ENCODE data around the gene PIH1D1. TPM values are rescaled to one million over a fixed set of nuclear protein-coding genes. Genes with fewer than 3 reads are reported as not detected.

Gene PIH1D1
- total RNA-seq, 2 donors from 2014 or later = 55.8 to 61.5 TPM

DNA sequence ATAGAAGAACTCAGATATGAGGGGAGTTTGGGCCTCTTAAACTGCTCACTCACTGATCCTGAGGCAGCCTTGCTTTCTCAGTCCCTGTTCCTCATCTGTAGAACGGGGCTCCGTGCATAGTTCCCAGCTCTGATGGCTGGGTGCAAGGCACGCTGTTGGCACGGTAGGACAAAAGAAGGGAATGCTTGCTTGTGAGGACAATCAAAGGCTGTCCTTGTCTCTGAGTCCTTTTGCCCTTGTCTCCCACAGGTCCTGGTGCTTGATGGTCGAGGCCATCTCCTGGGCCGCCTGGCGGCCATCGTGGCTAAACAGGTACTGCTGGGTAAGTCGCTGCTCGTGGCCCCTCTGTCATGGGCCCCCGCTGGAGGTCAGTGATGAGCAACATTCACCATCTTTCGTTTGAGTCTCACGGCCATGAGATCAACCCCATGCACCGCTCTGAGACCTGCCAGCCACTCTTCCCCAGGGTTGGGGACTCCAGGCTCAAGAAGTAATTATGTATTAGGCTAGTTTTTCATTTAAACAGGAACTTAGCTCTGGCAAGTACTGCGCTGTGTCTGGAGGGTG, 38.1 kb upstream of the PIH1D1 start:
- peak overlapping the region; percentile 11 to 96 for H3K27ac ChIP-seq
- H3K36me3 ChIP-seq = peaks cover 48% of the 10 kb centered on the region
- H3K27me3 ChIP-seq = no peaks in the 10 kb centered on the region
- no peak for DNase-seq (ENCODE audit: low spot score)
- H3K4me1 ChIP-seq = peaks cover 0 to 28% of the 10 kb centered on the region in 2 donors
- H3K4me3 ChIP-seq = peak overlapping the region; percentile 83 to 98
- H3K9me3 ChIP-seq = no peaks in the 10 kb centered on the region
- TF ChIP-seq, protein P1, sequence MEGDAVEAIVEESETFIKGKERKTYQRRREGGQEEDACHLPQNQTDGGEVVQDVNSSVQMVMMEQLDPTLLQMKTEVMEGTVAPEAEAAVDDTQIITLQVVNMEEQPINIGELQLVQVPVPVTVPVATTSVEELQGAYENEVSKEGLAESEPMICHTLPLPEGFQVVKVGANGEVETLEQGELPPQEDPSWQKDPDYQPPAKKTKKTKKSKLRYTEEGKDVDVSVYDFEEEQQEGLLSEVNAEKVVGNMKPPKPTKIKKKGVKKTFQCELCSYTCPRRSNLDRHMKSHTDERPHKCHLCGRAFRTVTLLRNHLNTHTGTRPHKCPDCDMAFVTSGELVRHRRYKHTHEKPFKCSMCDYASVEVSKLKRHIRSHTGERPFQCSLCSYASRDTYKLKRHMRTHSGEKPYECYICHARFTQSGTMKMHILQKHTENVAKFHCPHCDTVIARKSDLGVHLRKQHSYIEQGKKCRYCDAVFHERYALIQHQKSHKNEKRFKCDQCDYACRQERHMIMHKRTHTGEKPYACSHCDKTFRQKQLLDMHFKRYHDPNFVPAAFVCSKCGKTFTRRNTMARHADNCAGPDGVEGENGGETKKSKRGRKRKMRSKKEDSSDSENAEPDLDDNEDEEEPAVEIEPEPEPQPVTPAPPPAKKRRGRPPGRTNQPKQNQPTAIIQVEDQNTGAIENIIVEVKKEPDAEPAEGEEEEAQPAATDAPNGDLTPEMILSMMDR (IDR thresholded peaks at IDR 0.05) = no peak

DNA sequence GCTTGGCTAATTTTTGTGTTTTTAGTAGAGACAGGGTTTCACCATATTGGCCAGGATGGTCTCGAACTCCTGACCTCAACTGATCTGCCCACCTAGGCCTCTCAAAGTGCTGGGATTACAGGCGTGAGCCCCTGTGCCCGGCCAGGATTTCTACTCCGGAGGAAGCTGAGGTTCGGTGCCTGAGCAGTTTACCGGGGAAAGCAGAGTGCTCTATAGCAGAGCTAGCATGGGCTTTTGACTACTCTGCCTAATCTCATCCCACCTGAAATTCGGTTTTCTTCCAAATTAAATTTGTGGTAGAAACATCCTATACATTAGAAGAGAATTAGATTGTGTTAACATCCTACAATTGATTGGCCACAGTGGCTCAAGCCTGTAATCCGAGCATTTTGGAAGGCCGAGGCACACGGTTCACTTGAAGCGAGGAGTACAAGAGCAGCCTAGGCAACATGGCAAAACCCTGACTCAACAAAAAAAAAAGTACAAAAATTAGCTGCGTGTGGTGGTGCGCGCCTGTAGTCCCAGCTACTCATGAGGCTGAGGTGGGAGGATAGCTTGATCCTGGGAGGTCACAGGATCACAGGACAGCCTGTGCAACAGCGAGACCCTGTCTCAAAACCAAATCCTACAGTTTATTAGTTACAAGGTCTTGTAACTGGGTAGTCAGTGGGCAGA, 37.4 kb upstream of the PIH1D1 start:
- Histone ChIP-seq H3K27me3 (no peaks in the 10 kb centered on the region), H3K4me3 (peak overlapping the region; percentile 83 to 98), H3K4me1 (peaks cover 0 to 28% of the 10 kb centered on the region in 2 donors), H3K36me3 (peaks cover 48% of the 10 kb centered on the region), H3K27ac (peak overlapping the region; percentile 11 to 96), H3K9me3 (no peaks in the 10 kb centered on the region)
- no peak for DNase-seq (ENCODE audit: low spot score)
- TF ChIP-seq, protein P1 (IDR thresholded peaks at IDR 0.05) = no peak

- H3K27ac ChIP-seq = peak overlapping the region; percentile 85 to 96
- peaks cover 46% of the 10 kb centered on the region for H3K36me3 ChIP-seq
- no peaks in the 10 kb centered on the region for H3K27me3 ChIP-seq
- no peaks in the 10 kb centered on the region for H3K9me3 ChIP-seq
- peak overlapping the region; percentile 83 to 98 for H3K4me3 ChIP-seq
- DNase-seq (ENCODE audit: low spot score) = no peak
- TF ChIP-seq, protein P1 (IDR thresholded peaks at IDR 0.05) = no peak
- peaks cover 0 to 28% of the 10 kb centered on the region in 2 donors for H3K4me1 ChIP-seq
These were observed 36.6 kb upstream of the PIH1D1 start for GRCh38 chr19:49488046-49488862.

GRCh38 chr19:49487277-49488045, 35.8 kb upstream of the PIH1D1 start, which contains the start of gene RPL13A:
RPL13A (plus strand) TSS chr19:49487608; CDS start chr19:49487630, 22 bp downstream.
- H3K27ac ChIP-seq = peak within 1 kb of the TSS; percentile 85 to 96
- TF ChIP-seq, protein P1 (IDR thresholded peaks at IDR 0.05) = peak in 1 of 2 donors; percentile 18
- H3K4me1 ChIP-seq = peaks cover 0 to 28% of the 10 kb centered on the region in 2 donors
- peak; percentile 100 for DNase-seq (ENCODE audit: low spot score)
- peak within 1 kb of the TSS; percentile 83 to 98 for H3K4me3 ChIP-seq
- no peaks in the 10 kb centered on the region for H3K9me3 ChIP-seq
- peaks cover 38% of the 10 kb centered on the region for H3K36me3 ChIP-seq
- H3K27me3 ChIP-seq = no peaks in the 10 kb centered on the region

DNA sequence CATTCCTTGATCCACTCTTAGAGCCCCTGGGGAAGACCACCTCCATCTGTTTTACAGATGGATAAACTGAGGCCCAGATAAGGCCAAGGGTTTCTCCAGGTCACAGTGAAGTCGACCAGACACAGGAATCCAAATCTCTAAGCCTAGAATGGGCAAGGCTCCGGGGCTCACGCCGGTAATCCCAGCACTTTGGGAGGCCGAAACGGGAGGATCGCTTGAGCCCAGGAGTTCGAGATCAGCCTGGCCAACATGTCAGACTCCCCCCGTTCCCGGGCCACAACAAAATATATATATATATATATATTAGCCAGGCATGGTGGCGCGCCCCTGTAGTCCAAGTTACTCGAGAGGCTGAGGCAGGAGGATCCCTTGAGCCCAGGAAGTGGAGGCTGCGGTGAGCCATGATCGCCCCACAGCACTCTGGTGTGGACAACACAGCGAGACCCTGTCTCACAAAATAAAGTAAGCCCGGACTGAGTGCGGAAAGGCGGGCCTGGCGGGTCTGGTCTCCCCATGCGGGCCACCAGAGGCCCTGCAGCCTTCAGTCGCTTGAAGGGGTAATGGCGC, 35.2 kb upstream of the PIH1D1 start:
- TF ChIP-seq, protein P1 (IDR thresholded peaks at IDR 0.05) = no peak
- peaks cover 31% of the 10 kb centered on the region for H3K36me3 ChIP-seq
- peaks cover 0 to 28% of the 10 kb centered on the region in 2 donors for H3K4me1 ChIP-seq
- no peaks in the 10 kb centered on the region for H3K9me3 ChIP-seq
- H3K4me3 ChIP-seq = peak overlapping the region in 1 of 2 donors; percentile 98
- H3K27me3 ChIP-seq = no peaks in the 10 kb centered on the region
- H3K27ac ChIP-seq = peak overlapping the region; percentile 81 to 96
- DNase-seq (ENCODE audit: low spot score) = peak; percentile 65
